ENCODE measurements around the gene RAF1. TPM values are rescaled to one million over a fixed set of nuclear protein-coding genes. Genes with fewer than 3 reads are reported as not detected.

The RAF1 gene
- total RNA-seq, 1 donor from 2014 or later = 85.0 TPM

GRCh38 chr3:12658593-12659058 lies 5.3 kb downstream of the RAF1 start:
- no peak overlapping the region for H3K4me3 Mint-ChIP-seq (ENCODE audit: unreplicated experiment)
- peak overlapping the region; percentile 89 for H3K27ac Mint-ChIP-seq (ENCODE audit: unreplicated experiment)
- H3K27me3 Mint-ChIP-seq (ENCODE audit: low read depth) = no peaks in the 10 kb centered on the region

GRCh38 chr3:12656850-12657249 lies 7.1 kb downstream of the RAF1 start:
- TF ChIP-seq, protein P1, sequence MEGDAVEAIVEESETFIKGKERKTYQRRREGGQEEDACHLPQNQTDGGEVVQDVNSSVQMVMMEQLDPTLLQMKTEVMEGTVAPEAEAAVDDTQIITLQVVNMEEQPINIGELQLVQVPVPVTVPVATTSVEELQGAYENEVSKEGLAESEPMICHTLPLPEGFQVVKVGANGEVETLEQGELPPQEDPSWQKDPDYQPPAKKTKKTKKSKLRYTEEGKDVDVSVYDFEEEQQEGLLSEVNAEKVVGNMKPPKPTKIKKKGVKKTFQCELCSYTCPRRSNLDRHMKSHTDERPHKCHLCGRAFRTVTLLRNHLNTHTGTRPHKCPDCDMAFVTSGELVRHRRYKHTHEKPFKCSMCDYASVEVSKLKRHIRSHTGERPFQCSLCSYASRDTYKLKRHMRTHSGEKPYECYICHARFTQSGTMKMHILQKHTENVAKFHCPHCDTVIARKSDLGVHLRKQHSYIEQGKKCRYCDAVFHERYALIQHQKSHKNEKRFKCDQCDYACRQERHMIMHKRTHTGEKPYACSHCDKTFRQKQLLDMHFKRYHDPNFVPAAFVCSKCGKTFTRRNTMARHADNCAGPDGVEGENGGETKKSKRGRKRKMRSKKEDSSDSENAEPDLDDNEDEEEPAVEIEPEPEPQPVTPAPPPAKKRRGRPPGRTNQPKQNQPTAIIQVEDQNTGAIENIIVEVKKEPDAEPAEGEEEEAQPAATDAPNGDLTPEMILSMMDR (IDR thresholded peaks at IDR 0.05) = no peak
- H3K9me3 Mint-ChIP-seq (ENCODE audit: low read depth) = no peaks in the 10 kb centered on the region
- H3K27ac Mint-ChIP-seq (ENCODE audit: unreplicated experiment) = peak overlapping the region; percentile 51
- H3K4me3 Mint-ChIP-seq (ENCODE audit: unreplicated experiment) = no peak overlapping the region
- H3K4me1 Mint-ChIP-seq (ENCODE audit: low read depth) = peaks cover 65% of the 10 kb centered on the region
- no peak for DNase-seq (ENCODE audit: low spot score)
- no peaks in the 10 kb centered on the region for H3K27me3 Mint-ChIP-seq (ENCODE audit: low read depth)
- H3K36me3 Mint-ChIP-seq (ENCODE audit: low read depth) = no peaks in the 10 kb centered on the region

More at GRCh38 chr3:12658593-12659058, 5.3 kb downstream of the RAF1 start:
- DNase-seq (ENCODE audit: low spot score) = no peak
- TF ChIP-seq, protein P1 (IDR thresholded peaks at IDR 0.05) = no peak
- Mint-ChIP-seq H3K9me3 (ENCODE audit: low read depth) (no peaks in the 10 kb centered on the region), H3K36me3 (ENCODE audit: low read depth) (no peaks in the 10 kb centered on the region), H3K4me1 (ENCODE audit: low read depth) (peaks cover 66% of the 10 kb centered on the region)

DNA sequence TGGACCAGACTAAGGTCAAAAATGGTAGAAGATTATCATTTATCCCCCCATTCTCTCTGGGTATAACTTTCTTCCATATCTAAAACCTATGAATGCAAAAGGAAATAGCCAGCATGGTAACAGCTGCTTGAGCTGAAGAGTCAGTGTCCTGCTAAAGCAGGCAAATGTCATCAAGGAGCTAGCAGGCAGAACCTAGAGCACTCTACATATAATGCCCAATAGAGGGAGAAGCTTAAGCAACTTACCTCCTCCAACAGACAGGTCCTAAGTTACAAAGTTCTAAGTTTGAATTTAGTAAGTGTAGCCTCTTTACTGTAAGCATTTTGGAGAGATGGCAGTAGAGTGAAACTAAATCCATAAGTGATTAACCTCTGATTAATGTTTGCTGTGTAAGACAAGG lies 7.7 kb downstream of the RAF1 start:
- peak overlapping the region; percentile 42 for H3K27ac Mint-ChIP-seq (ENCODE audit: unreplicated experiment)
- H3K36me3 Mint-ChIP-seq (ENCODE audit: low read depth) = peaks cover 2% of the 10 kb centered on the region
- H3K9me3 Mint-ChIP-seq (ENCODE audit: low read depth) = no peaks in the 10 kb centered on the region
- H3K4me3 Mint-ChIP-seq (ENCODE audit: unreplicated experiment) = no peak overlapping the region
- H3K27me3 Mint-ChIP-seq (ENCODE audit: low read depth) = no peaks in the 10 kb centered on the region
- TF ChIP-seq, protein P1 (IDR thresholded peaks at IDR 0.05) = no peak
- DNase-seq (ENCODE audit: low spot score) = no peak
- peaks cover 59% of the 10 kb centered on the region for H3K4me1 Mint-ChIP-seq (ENCODE audit: low read depth)

DNA sequence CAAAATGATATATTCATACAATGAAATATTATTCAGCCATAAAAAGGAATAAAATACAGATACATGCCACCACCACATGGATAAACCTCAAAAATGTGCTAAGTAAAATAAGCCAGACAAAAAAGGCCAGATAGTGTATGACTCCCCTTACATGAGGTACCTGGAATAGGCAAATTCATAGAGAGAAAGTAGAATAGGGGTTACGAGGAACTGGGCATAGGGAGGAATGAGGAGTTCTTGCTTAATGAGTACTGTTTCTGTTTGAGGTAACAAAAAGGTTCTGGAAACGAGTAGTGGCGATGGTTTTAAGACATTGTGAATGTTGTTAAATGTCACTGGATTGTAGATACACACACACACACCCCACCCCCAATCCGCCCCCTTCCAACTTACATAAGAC lies 8.2 kb downstream of the RAF1 start:
- no peaks in the 10 kb centered on the region for H3K27me3 Mint-ChIP-seq (ENCODE audit: low read depth)
- TF ChIP-seq, protein P1 (IDR thresholded peaks at IDR 0.05) = no peak
- H3K4me3 Mint-ChIP-seq (ENCODE audit: unreplicated experiment) = no peak overlapping the region
- no peak overlapping the region for H3K27ac Mint-ChIP-seq (ENCODE audit: unreplicated experiment)
- H3K36me3 Mint-ChIP-seq (ENCODE audit: low read depth) = peaks cover 2% of the 10 kb centered on the region
- H3K9me3 Mint-ChIP-seq (ENCODE audit: low read depth) = no peaks in the 10 kb centered on the region
- H3K4me1 Mint-ChIP-seq (ENCODE audit: low read depth) = peaks cover 56% of the 10 kb centered on the region
- DNase-seq (ENCODE audit: low spot score) = no peak

- H3K4me1 Mint-ChIP-seq (ENCODE audit: low read depth) = peaks cover 45% of the 10 kb centered on the region
- H3K4me3 Mint-ChIP-seq (ENCODE audit: unreplicated experiment) = no peak overlapping the region
- H3K9me3 Mint-ChIP-seq (ENCODE audit: low read depth) = no peaks in the 10 kb centered on the region
- no peak for DNase-seq (ENCODE audit: low spot score)
- peaks cover 2% of the 10 kb centered on the region for H3K36me3 Mint-ChIP-seq (ENCODE audit: low read depth)
- TF ChIP-seq, protein P1 (IDR thresholded peaks at IDR 0.05) = no peak
- H3K27me3 Mint-ChIP-seq (ENCODE audit: low read depth) = no peaks in the 10 kb centered on the region
- H3K27ac Mint-ChIP-seq (ENCODE audit: unreplicated experiment) = peak overlapping the region; percentile 27
Measured at GRCh38 chr3:12653747-12654146, 10.2 kb downstream of the RAF1 start.
